Germinal center (tissue), 1 donor: ENCODE results near the gene HSPB7.
"Not testable (repeated sequence)": the region's sequence is repeated elsewhere in the genome, so short reads cannot be mapped to it uniquely, and the experiment has no call there.

ENCODE experiments used
- DNase-seq: peaks from one replicate; pipeline ENCODE4 v3.0.0; 2012; ENCODE audit warnings: mixed read lengths, low spot score

HSPB7 gene

DNA sequence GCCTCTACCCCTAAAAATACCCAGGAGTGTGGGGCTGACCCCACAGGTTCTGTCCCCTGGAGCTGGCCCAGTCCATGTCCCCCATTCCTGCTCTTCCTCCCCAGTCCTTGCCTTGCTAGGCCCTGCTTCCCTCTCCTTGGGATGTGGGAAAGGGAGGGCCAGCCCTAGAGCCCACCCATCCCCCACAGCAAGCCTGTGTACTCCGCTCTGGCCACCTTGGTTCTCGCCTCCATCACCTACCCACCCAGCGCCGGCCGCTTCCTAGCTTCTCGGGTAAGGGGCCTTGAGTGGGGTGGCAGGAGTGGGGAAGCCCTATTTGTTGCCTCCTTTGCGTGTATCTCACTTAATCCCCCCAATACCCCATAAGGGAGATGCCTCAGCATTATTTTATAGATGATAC, 32.5 kb upstream of the HSPB7 start:
- no peak for DNase-seq

DNA sequence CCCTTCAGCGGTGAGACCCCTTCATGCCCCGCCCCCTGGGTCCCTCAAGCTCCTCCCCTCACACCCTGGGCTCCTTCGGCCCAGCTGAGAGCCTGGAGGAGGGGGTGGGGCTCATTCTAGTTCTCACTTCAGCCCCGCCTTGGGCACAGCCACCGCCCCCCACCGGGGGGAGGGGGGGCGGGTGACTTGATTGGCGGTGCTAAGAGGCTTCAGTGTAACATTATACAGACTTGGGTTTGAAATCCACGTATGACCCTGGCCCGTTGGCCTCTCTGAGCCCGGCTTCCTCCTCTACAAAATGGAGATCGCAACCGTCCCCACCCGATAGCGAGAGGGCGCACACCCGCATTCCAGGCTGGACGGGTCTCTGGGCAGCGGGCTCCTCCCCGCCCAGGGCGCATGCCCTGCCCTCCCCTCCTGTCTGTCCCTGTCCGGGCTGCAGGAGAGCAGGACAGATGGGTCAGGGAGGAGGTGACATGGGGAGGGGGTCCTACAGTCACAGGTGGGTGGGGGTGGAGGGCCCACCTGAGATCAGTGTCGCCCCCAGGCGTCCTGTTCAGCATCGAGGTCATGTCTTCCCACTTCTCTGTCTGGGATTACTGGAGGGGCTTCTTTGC, 30.8 kb upstream of the HSPB7 start:
- no peak for DNase-seq

DNA sequence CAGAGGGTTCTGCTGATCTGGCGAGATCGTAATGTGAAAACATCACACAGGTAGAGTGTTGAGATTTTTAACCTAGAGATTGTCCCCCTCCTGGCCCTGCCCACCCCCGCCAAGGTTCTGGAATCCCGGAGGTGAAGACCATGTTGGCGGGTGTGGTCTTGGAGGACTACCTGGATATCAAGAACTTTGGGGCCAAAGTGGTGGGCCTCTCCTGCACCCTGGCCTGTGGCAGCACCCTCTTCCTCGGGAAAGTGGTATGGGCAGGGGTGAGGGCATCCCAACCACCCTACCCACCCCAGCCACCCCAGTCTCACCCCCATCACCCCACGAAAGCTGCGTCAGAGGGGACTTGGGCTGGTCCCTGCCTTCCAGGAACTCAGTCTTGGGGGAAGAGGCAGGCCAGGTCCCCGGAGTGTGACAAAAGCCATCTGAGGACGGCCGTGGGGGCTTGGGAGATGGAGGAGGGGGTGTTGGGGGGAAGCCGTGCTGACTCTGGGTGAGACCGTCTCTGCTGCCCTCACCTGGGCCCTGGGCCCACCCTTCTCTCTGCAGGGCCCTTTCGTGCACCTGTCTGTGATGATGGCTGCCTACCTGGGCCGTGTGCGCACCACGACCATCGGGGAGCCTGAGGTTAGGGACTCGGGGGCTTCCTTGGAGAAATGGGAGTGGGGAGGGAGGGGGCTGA, 30.1 kb upstream of the HSPB7 start:
- no peak for DNase-seq

- no peak for DNase-seq
Measured at GRCh38 chr1:16046842-16047241, 29.0 kb upstream of the HSPB7 start.

- no peak for DNase-seq
Measured at GRCh38 chr1:16043950-16044349, 26.1 kb upstream of the HSPB7 start.

- no peak for DNase-seq
Measured at GRCh38 chr1:16043521-16043920, 25.7 kb upstream of the HSPB7 start, which contains the start of gene CLCNKB. Gene CLCNKB, plus strand, starts transcription at chr1:16043782. Its CDS starts 711 bp downstream, at chr1:16044493.

GRCh38 chr1:16042654-16043053, 24.8 kb upstream of the HSPB7 start:
- not testable (repeated sequence) for DNase-seq

DNA sequence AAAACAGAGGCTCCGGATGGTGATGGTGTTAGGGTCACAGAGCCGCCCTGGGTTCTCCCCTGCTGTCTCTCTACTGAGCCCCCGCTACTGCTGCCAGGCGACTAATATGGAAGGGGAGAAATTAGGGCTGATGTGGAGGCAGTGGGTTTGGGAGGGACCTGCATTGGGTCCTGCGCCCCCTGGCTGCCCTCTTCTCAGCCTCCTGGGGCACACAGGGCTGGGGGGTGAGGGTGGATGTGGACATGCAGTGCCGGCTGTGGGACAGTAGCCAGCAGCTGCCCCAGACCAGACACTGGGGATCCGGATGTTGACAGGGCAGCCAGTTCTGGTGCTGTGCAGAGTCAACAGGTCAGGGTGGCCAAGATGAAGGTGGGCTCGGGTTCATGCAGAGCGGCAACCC, 24.3 kb upstream of the HSPB7 start:
- no peak for DNase-seq

- no peak for DNase-seq
Measured at GRCh38 chr1:16041200-16041599, 23.4 kb upstream of the HSPB7 start.

DNA sequence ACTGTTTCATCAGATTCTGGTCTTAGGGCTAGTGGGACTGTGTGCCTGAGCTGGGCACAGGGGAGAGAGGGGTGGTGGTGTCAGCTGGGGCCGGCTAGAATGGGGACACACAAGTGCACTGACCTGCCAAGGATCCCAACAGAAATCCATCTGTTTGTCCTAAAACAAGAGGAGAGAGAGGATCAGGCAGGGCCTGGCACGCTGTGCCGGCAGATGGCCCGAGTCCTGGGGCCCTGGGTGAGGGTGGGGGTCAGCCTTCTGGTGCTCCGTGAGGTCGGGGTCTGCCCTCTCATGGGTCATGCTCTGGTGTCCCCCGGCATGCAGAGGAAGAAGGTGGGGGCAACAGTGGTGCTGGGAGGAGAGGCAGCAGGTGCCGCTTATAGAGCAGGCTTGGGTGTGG, 22.0 kb upstream of the HSPB7 start:
- DNase-seq, result not testable (repeated sequence)

- DNase-seq, result no peak
Measured at GRCh38 chr1:16038620-16038912, 20.7 kb upstream of the HSPB7 start.

DNA sequence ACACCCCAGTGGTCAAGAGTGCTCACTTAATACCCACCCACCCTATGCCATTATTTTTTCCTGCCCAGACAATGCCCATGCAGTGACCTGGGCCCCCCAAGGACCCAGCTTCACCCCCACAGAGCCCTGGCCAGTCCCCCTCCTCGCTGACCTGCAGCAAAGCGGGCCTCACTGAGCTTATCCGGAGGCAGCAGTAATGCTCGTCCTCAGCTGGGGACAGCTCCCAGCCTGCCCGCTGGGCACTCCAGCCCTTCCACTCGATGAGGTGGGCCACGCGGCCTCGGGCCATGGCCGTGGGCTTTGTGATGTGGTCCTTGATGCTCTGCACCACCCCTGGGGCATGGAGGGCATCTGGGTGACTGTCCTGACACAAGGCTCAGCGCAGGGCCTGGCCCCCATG, 18.6 kb upstream of the HSPB7 start:
- DNase-seq, result not testable (repeated sequence)

DNA sequence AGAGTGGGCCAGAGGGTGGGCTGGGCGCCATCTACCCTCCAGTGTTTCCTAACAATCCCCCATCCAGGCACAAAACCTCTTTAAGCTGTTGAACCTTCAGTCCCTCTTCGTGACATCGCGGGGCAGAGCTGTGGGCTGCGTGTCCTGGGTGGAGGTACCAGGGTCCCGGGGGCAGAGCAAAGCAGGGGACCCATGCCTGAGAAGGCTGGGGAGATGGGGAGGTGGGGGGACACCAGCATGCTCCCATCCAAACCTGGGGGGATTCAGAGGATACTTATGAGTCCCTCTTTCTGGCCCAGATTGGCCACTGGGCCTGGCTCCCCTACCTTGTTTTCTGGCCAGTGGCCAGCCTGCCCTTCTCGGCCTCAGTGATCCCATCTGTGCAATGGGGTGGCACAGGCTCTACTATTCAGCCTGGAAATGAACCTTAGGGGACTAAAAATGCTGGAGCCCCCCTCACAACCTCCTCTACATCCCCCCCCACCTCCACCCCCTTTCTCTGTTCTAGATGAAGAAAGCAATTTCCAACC, 15.3 kb upstream of the HSPB7 start:
- not testable (repeated sequence) for DNase-seq

GRCh38 chr1:16032388-16033102, 14.7 kb upstream of the HSPB7 start:
- DNase-seq, result peak; percentile 72

DNA sequence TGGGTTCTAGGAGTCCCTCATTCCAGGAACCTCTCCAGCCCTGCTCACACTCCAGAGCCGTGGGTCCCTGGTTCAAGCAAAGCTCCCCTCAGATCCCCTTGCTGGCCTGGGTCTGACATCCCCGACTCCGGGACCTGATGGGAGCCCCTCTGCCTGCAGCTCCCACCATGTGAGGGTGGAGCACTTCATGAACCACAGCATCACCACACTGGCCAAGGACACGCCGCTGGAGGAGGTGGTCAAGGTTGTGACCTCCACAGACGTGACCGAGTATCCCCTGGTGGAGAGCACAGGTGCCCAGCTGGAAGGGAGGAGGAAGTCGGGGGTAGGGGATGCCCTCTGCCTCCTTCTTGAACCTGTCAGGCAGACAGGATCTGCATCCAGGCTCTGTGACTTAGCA, 13.7 kb upstream of the HSPB7 start:
- no peak for DNase-seq

DNA sequence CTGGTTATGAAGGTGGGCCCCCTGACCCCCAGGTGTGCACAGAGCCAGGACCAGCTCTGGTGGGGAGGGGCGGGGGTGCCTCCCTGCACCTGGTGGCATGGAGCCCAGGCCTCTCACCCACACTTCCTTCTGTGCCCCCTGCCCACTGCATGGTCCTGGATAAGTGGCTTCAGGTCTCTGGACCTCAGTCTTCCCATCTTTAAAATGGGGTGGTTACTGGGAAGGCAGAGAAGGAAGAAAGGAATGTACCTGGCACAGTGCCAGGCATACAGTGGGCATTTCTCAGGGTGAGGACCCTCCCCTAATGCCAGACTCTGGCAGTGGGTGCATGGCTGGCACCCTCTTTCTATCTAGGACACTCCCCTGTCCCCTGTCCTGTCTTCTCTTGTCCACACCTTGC, 11.4 kb upstream of the HSPB7 start:
- DNase-seq, result no peak

- not testable (repeated sequence) for DNase-seq
Measured at GRCh38 chr1:16029003-16029268, 11.1 kb upstream of the HSPB7 start.

- no peak for DNase-seq
Measured at GRCh38 chr1:16028237-16029002, 10.6 kb upstream of the HSPB7 start.

DNA sequence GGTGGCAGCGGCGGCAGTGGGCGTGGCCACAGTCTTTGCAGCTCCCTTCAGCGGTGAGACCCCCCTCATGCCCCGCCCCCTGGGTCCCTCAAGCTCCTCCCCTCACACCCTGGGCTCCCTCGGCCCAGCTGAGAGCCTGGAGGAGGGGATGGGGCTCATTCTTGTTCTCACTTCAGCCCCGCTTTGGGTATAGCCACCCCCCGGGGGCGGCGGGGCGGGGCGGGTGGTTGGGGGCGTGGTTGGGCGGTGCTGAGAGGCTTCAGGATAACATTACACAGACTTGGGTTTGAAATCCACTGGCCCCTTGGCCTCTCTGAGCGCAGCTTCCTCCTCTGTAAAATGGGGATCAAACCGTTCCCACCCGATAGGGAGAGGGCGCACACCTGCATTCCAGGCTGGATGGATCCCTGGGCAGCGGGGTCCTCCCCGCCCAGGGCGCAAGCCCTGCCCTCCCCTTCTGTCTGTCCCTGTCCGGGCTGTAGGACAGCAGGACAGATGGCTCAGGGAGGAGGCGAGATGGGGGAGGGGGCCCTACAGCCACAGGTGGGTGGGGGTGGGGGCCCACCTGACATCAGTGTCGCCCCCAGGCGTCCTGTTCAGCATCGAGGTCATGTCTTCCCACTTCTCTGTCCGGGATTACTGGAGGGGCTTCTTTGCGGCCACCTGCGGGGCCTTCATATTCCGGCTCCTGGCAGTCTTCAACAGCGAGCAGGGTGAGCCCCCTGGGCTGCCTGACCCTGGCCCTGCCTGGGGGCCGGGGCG, 9.1 kb upstream of the HSPB7 start:
- no peak for DNase-seq

DNA sequence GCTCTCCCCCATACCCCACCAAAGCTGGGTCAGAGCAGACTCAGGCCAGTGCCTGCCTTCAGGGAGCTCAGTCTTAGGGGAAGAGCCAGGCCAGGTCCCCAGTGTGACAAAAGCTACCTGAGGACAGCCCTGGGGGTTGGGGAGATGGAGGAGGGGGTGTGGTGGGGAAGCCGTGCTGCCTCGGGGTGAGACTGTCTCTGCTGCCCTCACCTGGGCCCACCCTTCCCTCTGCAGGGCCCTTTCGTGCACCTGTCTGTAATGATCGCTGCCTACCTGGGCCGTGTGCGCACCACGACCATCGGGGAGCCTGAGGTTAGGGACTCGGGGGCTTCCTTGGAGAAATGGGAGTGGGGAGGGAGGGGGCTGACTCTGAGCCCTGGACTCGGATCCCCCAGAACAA, 8.5 kb upstream of the HSPB7 start:
- DNase-seq, result not testable (repeated sequence)

GRCh38 chr1:16023050-16023653, 5.3 kb upstream of the HSPB7 start:
- DNase-seq, result no peak

DNA sequence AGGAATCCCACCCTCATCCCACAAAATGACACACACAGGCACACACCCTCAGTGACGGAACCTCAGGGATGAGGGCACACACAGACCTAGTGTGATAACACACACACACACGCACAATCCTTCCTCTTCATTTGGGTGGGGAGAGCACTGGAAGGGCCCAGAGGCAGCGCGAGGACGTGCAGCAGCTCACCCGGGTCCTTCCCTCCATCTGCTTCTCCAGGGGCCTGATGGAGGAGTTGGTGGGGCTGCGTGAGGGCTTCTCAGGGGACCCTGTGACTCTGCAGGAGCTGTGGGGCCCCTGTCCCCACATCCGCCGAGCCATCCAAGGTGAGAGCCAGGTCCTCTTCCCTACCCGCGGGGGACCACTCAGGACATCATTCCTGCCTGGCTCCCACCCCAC, 4.5 kb upstream of the HSPB7 start:
- no peak for DNase-seq
